Fibroblast of lung (primary cell): ENCODE results near the gene ADARB1. TPM values are rescaled to one million over a fixed set of nuclear protein-coding genes. Genes with fewer than 3 reads are reported as not detected.

Experiments
- DNase-seq, 2 donors: peaks; one replicate each; pipeline versions ENCODE4 v3.0.0 to v3.0.0-alpha.2; 2010; ENCODE audit warnings: low read depth in 2 of 2
- H2AFZ ChIP-seq: 2 replicates; pipeline ENCODE4 v1.5.1; 2012; ENCODE audit warnings: low read length, control low read depth, inconsistent platforms
- H3K27ac ChIP-seq: 2 replicates; pipeline ENCODE4 v1.5.1; 2011; ENCODE audit warnings: low read length, control low read depth; ENCODE audit not compliant: insufficient read depth
- H3K27me3 ChIP-seq: 2 replicates; pipeline ENCODE4 v1.5.1; 2011; ENCODE audit warnings: mild to moderate bottlenecking, low read length; ENCODE audit not compliant: control insufficient read depth, insufficient read depth
- H3K36me3 ChIP-seq: 2 replicates; pipeline ENCODE4 v1.5.1; 2011; ENCODE audit warnings: low read length; ENCODE audit not compliant: control insufficient read depth, insufficient read depth
- H3K4me1 ChIP-seq: 2 replicates; pipeline ENCODE4 v1.5.1; 2011; ENCODE audit warnings: low read length; ENCODE audit not compliant: control insufficient read depth, insufficient read depth; ENCODE audit errors: extremely low read depth
- H3K4me2 ChIP-seq: 2 replicates; pipeline ENCODE4 v1.5.1; 2011; ENCODE audit warnings: low read length, control low read depth; ENCODE audit not compliant: insufficient read depth; ENCODE audit errors: extremely low read depth
- H3K4me3 ChIP-seq, 4 experiments: fragments of 200-600 bp in 1 of 4; sonication (generic) in 1 of 4; replicated peaks in 1 of 4; 2 replicates each; pipeline ENCODE4 v1.5.1; 2011 to 2016; ENCODE audit warnings: low read length in 4 of 4, low read depth in 3 of 4, mild to moderate bottlenecking in 3 of 4, control low read depth in 2 of 4, inconsistent platforms in 1 of 4, mixed read lengths in 1 of 4; ENCODE audit not compliant: insufficient read depth in 1 of 4; ENCODE audit errors: control extremely low read depth in 1 of 4
- H3K79me2 ChIP-seq: 2 replicates; pipeline ENCODE4 v1.5.1; 2012; ENCODE audit warnings: mild to moderate bottlenecking, low read length, inconsistent platforms; ENCODE audit not compliant: control insufficient read depth, insufficient read depth
- H3K9ac ChIP-seq: 2 replicates; pipeline ENCODE4 v1.5.1; 2011; ENCODE audit warnings: mild to moderate bottlenecking, low read length, control low read depth; ENCODE audit not compliant: insufficient read depth
- H3K9me3 ChIP-seq: 2 replicates; pipeline ENCODE4 v1.5.1; 2012; ENCODE audit warnings: low read depth, low read length; ENCODE audit not compliant: control insufficient read depth, insufficient read depth
- H4K20me1 ChIP-seq: 2 replicates; pipeline ENCODE4 v1.5.1; 2011; ENCODE audit warnings: low read length; ENCODE audit not compliant: control insufficient read depth, insufficient read depth; ENCODE audit errors: extremely low read depth
- EZH2 ChIP-seq: IDR thresholded peaks from 2 replicates; pipeline ENCODE4 v1.5.1; 2012; ENCODE audit warnings: low read length, control low read depth, mild to moderate bottlenecking; ENCODE audit errors: missing control alignments
- polyA plus RNA-seq, 2 donors: library from polyadenylated mRNA; depleted of rRNA in 1 of 2; stranded (reverse) in 1 of 2; unstranded in 1 of 2; fragments of >200 nt; gene quantifications; 2 replicates each; pipeline ENCODE4 v1.2.1, GENCODE V29; 2011 to 2012; ENCODE audit warnings: missing spikeins in 1 of 2
- total RNA-seq: library from RNA; depleted of rRNA; stranded (reverse); fragments of >200 nt; gene quantifications from 2 replicates; pipeline ENCODE4 v1.2.1, GENCODE V29; 2014
- TF ChIP-seq, protein P1 (sequence below), 2 donors: IDR thresholded peaks in 1 of 2; conservative IDR thresholded peaks in 1 of 2; 1 replicate in 1 of 2; 2 replicates in 1 of 2; pipeline ENCODE4 v1.5.1; 2011 to 2012; ENCODE audit warnings: low read length in 2 of 2, control low read depth in 1 of 2, inconsistent platforms in 1 of 2, low read depth in 1 of 2, mild to moderate bottlenecking in 1 of 2

ADARB1 gene
- total and polyA plus RNA-seq, 2 donors (not counting 1 experiment from before 2014, with no cell fraction given), result 20.2 to 25.3 TPM

DNA sequence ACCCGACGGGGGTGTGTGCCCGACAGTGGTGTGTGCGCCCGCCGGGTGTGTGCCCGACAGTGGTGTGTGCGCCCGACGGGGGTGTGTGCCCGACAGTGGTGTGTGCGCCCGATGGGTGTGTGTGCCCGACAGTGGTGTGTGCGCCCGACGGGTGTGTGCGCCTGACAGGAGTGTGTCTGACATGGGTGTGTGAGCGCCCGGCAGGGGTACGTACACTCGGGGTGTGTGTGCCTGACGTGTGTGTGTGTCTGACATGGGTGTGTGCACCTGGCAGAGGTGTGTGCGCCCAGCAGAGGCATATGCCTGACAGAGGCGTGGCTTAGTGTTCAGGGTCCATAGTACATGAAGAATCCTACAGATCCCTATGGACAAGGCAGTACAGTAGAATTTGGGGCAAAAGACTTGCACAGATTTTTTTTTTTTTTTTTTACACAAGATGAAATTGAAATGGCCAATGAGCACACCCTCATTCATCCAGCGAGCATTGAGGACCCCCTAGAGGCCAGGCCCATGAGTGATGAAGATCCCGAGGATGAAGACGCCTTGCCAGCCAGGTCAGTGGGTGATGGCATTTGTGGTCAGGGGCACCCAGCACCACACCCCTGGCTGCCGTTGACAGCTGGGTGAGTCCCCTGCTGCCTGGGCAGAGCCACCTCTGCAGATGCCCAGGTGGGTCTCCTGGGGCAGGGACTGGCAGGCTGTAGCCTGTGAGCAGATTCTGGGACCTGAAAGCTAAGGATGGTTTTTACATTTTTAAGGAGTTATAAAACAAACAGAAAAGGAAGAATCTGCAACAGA, 60.1 kb downstream of the ADARB1 start:
- Histone ChIP-seq H3K27ac (no peak overlapping the region), H3K4me1 (peaks cover 18% of the 10 kb centered on the region), H3K9ac (no peak overlapping the region), H3K27me3 (no peaks in the 10 kb centered on the region), H3K9me3 (no peaks in the 10 kb centered on the region), H2AFZ (no peak overlapping the region), H3K79me2 (no peaks in the 10 kb centered on the region), H3K36me3 (no peaks in the 10 kb centered on the region), H4K20me1 (no peaks in the 10 kb centered on the region), H3K4me2 (no peak overlapping the region), H3K4me3 (no peak overlapping the region)
- no peak for DNase-seq
- TF ChIP-seq, protein P1, sequence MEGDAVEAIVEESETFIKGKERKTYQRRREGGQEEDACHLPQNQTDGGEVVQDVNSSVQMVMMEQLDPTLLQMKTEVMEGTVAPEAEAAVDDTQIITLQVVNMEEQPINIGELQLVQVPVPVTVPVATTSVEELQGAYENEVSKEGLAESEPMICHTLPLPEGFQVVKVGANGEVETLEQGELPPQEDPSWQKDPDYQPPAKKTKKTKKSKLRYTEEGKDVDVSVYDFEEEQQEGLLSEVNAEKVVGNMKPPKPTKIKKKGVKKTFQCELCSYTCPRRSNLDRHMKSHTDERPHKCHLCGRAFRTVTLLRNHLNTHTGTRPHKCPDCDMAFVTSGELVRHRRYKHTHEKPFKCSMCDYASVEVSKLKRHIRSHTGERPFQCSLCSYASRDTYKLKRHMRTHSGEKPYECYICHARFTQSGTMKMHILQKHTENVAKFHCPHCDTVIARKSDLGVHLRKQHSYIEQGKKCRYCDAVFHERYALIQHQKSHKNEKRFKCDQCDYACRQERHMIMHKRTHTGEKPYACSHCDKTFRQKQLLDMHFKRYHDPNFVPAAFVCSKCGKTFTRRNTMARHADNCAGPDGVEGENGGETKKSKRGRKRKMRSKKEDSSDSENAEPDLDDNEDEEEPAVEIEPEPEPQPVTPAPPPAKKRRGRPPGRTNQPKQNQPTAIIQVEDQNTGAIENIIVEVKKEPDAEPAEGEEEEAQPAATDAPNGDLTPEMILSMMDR (conservative IDR thresholded peaks at IDR 0.05 in 1 of 2, IDR thresholded peaks at IDR 0.05 in 1 of 2; ENCODE audit: low read depth in 1 of 2, low read length in 2 of 2), result no peak
- TF ChIP-seq EZH2, result no peak

GRCh38 chr21:45135122-45135521, 60.7 kb downstream of the ADARB1 start:
- DNase-seq, result no peak
- TF ChIP-seq, protein P1 (conservative IDR thresholded peaks at IDR 0.05 in 1 of 2, IDR thresholded peaks at IDR 0.05 in 1 of 2; ENCODE audit: low read depth in 1 of 2, low read length in 2 of 2), result no peak
- no peak for TF ChIP-seq EZH2
- Histone ChIP-seq H3K36me3 (no peaks in the 10 kb centered on the region), H2AFZ (no peak overlapping the region), H3K4me3 (no peak overlapping the region), H3K27me3 (no peaks in the 10 kb centered on the region), H3K4me1 (peaks cover 12% of the 10 kb centered on the region), H4K20me1 (no peaks in the 10 kb centered on the region), H3K27ac (no peak overlapping the region), H3K4me2 (no peak overlapping the region), H3K79me2 (no peaks in the 10 kb centered on the region), H3K9me3 (no peaks in the 10 kb centered on the region), H3K9ac (no peak overlapping the region)

GRCh38 chr21:45135868-45136267, 61.5 kb downstream of the ADARB1 start:
- Histone ChIP-seq H3K36me3 (no peaks in the 10 kb centered on the region), H2AFZ (no peak overlapping the region), H3K4me2 (no peak overlapping the region), H3K4me1 (peaks cover 10% of the 10 kb centered on the region), H4K20me1 (no peaks in the 10 kb centered on the region), H3K9me3 (no peaks in the 10 kb centered on the region), H3K4me3 (no peak overlapping the region), H3K27ac (no peak overlapping the region), H3K79me2 (no peaks in the 10 kb centered on the region), H3K9ac (no peak overlapping the region), H3K27me3 (no peaks in the 10 kb centered on the region)
- DNase-seq, result no peak
- TF ChIP-seq, protein P1 (conservative IDR thresholded peaks at IDR 0.05 in 1 of 2, IDR thresholded peaks at IDR 0.05 in 1 of 2; ENCODE audit: low read depth in 1 of 2, low read length in 2 of 2), result no peak
- TF ChIP-seq EZH2, result no peak
